Panc1 (cell line): ENCODE results near the gene MACF1. TPM values are rescaled to one million over a fixed set of nuclear protein-coding genes. Genes with fewer than 3 reads are reported as not detected.

Experiments
- ATAC-seq: fragments of 200-7000 bp; cut with Tn5 transposase; 2 replicates; pipeline ENCODE4 v1.9.1; 2020; ENCODE audit warnings: mild to moderate bottlenecking, moderate library complexity
- BruUV-seq: library from RNA; stranded (reverse); fragments of 400-500 nt; replicated peaks from 2 replicates; lab custom pipeline; 2021; lab: Mats Ljungman, UMichigan
- CTCF ChIA-PET: fragments of 300-600 bp; sonication (Branson Sonifier 250); formaldehyde crosslinking; loops from one replicate; lab custom pipeline; 2022; ENCODE audit warnings: antibody characterized with exemption; lab: Charles Lee
- POLR2A ChIA-PET: fragments of 300-600 bp; sonication (Branson Sonifier 250); formaldehyde crosslinking; loops from one replicate; lab custom pipeline; 2022; ENCODE audit warnings: antibody characterized with exemption; lab: Charles Lee
- DNase-seq: peaks from one replicate; pipeline ENCODE4 v3.0.0-alpha.2; 2010; ENCODE audit warnings: low read depth, low spot score
- H3K27ac ChIP-seq: 2 replicates; pipeline ENCODE4 v1.5.1; 2011; ENCODE audit warnings: mild to moderate bottlenecking, low read length, inconsistent platforms
- H3K27me3 ChIP-seq: fragments of 200-500 bp; sonication (Bioruptor generic); 2 replicates; pipeline ENCODE4 v1.6.0; 2014; ENCODE audit warnings: low read length, inconsistent platforms; ENCODE audit not compliant: control insufficient read depth, insufficient read depth
- H3K36me3 ChIP-seq: fragments of 200-500 bp; sonication (Bioruptor generic); 2 replicates; pipeline ENCODE4 v1.5.1; 2014; ENCODE audit warnings: inconsistent platforms, mild to moderate bottlenecking, low read length, moderate library complexity; ENCODE audit not compliant: control insufficient read depth, insufficient read depth
- H3K4me1 ChIP-seq: 2 replicates; pipeline ENCODE4 v1.5.1; 2011; ENCODE audit warnings: inconsistent platforms, mild to moderate bottlenecking, low read length, moderate library complexity; ENCODE audit not compliant: control insufficient read depth, insufficient read depth
- H3K4me3 ChIP-seq, 2 experiments: 2 replicates each; pipeline ENCODE4 v1.5.1; 2011 to 2012; ENCODE audit warnings: low read depth in 2 of 2, low read length in 2 of 2, mild to moderate bottlenecking in 2 of 2, inconsistent platforms in 1 of 2, moderate library complexity in 1 of 2
- H3K9me3 ChIP-seq: fragments of 200-500 bp; sonication (Bioruptor generic); 2 replicates; pipeline ENCODE4 v1.5.1; 2014; ENCODE audit warnings: low read depth, mild to moderate bottlenecking, inconsistent platforms, low read length, moderate library complexity; ENCODE audit not compliant: control insufficient read depth, insufficient read depth
- POLR2AphosphoS5 ChIP-seq: IDR thresholded peaks from 2 replicates; pipeline ENCODE4 v1.6.1; 2012; ENCODE audit warnings: mild to moderate bottlenecking, low read depth, low read length, moderate library complexity
- REST ChIP-seq, 2 experiments: IDR thresholded peaks; 2 replicates each; pipeline ENCODE4 v1.6.1; 2011 to 2012; ENCODE audit warnings: low read depth in 2 of 2, control low read depth in 1 of 2, low read length in 1 of 2, mild to moderate bottlenecking in 1 of 2, moderate library complexity in 1 of 2; ENCODE audit not compliant: insufficient read depth in 1 of 2
- SIN3A ChIP-seq: IDR thresholded peaks from 2 replicates; pipeline ENCODE4 v1.6.1; 2012; ENCODE audit warnings: low read depth, mild to moderate bottlenecking, low read length, moderate library complexity, borderline replicate concordance; ENCODE audit not compliant: insufficient read depth
- TCF7L2 ChIP-seq: IDR thresholded peaks from 2 replicates; pipeline ENCODE4 v1.6.1; 2011; ENCODE audit warnings: mild to moderate bottlenecking, low read depth, low read length, inconsistent platforms
- in situ Hi-C: cut with HindIII; loops from 2 replicates; pipeline ENCODE4 v1.10.0; 2016; ENCODE audit warnings: low sequenced_read_pairs, low pct_unique_long_range_greater_than_20kb
- intact Hi-C: fragments of 100-400 bp; cut with micrococcal nuclease; formaldehyde crosslinking; loops from one replicate; pipeline ENCODE4 v1.10.0; 2022; ENCODE audit not compliant: unreplicated experiment
- total RNA-seq: library from RNA; stranded (reverse); gene quantifications from one replicate; pipeline ENCODE4 v1.2.1, GENCODE V29; 2021; ENCODE audit not compliant: unreplicated experiment
- TF ChIP-seq, protein P1 (sequence below): fragments of 450-650 bp; IDR thresholded peaks from 2 replicates; pipeline ENCODE4 v1.5.1; 2017; ENCODE audit warnings: mild to moderate bottlenecking

Gene MACF1
- total RNA-seq, 1 experiment from 2014 or later: 413 TPM

DNA sequence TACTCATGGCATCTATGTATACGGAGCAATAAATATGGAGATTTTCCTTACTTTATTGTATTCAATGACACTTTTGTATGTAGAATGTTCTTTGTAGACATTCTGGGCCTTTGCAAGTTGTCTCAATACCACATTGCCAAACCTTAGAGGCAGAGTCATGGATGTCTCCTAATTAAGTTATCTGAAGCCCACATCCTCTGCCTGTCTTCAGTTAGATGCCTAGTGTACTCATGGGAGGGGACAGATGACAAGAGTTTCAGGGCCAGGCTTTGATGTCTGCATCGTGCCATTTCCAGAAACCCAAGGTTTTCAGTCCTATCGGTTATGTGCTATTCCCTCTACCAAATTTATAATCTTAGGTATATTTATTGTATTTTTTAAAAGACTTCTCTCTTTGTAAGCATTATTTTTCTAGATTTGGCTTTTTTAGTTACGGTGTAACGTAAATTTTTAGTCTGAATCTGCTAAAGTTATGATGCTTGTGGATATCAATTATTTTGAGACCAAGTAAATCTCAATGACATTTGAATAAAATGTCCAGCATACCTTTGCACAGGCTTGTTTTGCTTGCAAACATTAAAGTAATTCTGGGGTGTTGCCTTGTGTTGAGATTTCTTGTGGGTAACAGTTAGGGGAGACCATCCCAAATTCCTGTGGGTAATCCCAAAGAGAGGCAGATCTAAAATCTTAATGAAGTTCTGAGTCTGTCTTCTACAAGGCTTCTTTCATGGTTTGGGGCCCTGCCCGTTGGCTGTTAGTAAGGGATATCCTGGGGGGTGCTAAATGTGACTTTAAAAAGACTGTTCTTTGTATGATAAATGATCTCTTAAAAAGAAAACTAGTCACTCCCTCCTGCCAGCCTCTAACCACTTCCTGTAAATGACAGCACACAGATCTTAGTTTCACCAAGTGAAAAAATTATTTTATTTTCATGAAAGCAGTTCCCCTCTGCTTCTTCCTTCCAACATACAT is 8.0 kb upstream of the MACF1 start:
- intact Hi-C loops: no loop called here
- CTCF ChIA-PET: no interaction called here

DNA sequence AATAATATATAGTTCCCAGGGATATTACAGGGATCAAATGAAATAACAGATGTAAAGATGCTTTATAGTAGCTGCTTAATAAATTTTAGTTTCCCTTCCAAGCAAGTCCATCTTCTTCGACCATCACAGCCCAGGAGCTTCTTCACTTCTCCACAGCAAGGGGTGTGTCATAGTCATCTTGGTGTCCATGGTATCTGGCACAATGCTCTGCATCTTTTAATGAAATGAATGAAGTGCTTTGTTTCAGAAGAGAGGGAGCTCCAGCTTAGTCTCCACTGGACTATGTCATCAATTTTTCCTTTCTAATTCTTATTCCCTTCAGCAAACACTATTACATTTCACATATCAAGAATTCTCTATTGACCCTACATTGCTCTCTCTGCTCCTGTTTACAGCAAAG is 4.9 kb upstream of the MACF1 start:
- intact Hi-C loops: no loop called here
- H3K4me3 ChIP-seq: no peak overlapping the region
- TF ChIP-seq REST (IDR thresholded peaks at IDR 0.05; ENCODE audit: insufficient read depth in 1 of 2, low read depth in 2 of 2, low read length in 1 of 2): no peak
- H3K4me1 ChIP-seq: peaks cover 39% of the 10 kb centered on the region
- H3K9me3 ChIP-seq: no peaks in the 10 kb centered on the region
- no peaks in the 10 kb centered on the region for H3K36me3 ChIP-seq
- DNase-seq: no peak
- BruUV-seq: no TSS peak
- no peaks in the 10 kb centered on the region for H3K27me3 ChIP-seq
- peak overlapping the region; percentile 18; the same call in 1 of the 2 replicates for H3K27ac ChIP-seq
- ChIA-PET POLR2A (interaction anchor here (0.7 kb wide), 2 partner anchors 11 to 37 kb away, joined by 3 read pairs; no protein-coding TSS in a partner anchor), CTCF (no interaction called here)
- in situ Hi-C loops: no loop called here
- ATAC-seq: no peak

More for the DNA sequence above, 8.0 kb upstream of the MACF1 start:
- in situ Hi-C loops: no loop called here
- no peaks in the 10 kb centered on the region for H3K9me3 ChIP-seq
- DNase-seq (no peak), ATAC-seq (no peak)
- peak overlapping the region; percentile 97 for H3K27ac ChIP-seq
- H3K4me1 ChIP-seq: peaks cover 56% of the 10 kb centered on the region
- POLR2A ChIA-PET: no interaction called here
- no TSS peak for BruUV-seq
- no peaks in the 10 kb centered on the region for H3K27me3 ChIP-seq
- no peaks in the 10 kb centered on the region for H3K36me3 ChIP-seq
- H3K4me3 ChIP-seq: no peak overlapping the region
- TF ChIP-seq REST (IDR thresholded peaks at IDR 0.05; ENCODE audit: insufficient read depth in 1 of 2, low read depth in 2 of 2, low read length in 1 of 2) (no peak), POLR2AphosphoS5 (no peak), SIN3A (no peak), TCF7L2 (no peak)
- TF ChIP-seq, protein P1, sequence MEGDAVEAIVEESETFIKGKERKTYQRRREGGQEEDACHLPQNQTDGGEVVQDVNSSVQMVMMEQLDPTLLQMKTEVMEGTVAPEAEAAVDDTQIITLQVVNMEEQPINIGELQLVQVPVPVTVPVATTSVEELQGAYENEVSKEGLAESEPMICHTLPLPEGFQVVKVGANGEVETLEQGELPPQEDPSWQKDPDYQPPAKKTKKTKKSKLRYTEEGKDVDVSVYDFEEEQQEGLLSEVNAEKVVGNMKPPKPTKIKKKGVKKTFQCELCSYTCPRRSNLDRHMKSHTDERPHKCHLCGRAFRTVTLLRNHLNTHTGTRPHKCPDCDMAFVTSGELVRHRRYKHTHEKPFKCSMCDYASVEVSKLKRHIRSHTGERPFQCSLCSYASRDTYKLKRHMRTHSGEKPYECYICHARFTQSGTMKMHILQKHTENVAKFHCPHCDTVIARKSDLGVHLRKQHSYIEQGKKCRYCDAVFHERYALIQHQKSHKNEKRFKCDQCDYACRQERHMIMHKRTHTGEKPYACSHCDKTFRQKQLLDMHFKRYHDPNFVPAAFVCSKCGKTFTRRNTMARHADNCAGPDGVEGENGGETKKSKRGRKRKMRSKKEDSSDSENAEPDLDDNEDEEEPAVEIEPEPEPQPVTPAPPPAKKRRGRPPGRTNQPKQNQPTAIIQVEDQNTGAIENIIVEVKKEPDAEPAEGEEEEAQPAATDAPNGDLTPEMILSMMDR: no peak
